Stimulated activated memory B cell treated with anti-CD40 and anti-IgM and Interleukin-4, amounts not matched to agents 10 μg/mL and 1 μg/mL and 100 μg/mL, for 72 hours (primary cell): ENCODE measurements around the gene MS4A15.

Source experiments
- ATAC-seq: fragments of 150-1000 bp; cut with Tn5 transposase; 2 replicates; pipeline ENCODE4 v1.10.0; 2021
- H3K27ac Mint-ChIP-seq: one replicate; pipeline ENCODE4 v1.8.0; 2022; ENCODE audit warnings: mild to moderate bottlenecking, mixed read lengths
- H3K27me3 Mint-ChIP-seq: one replicate; pipeline ENCODE4 v1.8.0; 2022; ENCODE audit warnings: mixed read lengths
- H3K36me3 Mint-ChIP-seq: one replicate; pipeline ENCODE4 v1.8.0; 2022; ENCODE audit warnings: mixed read lengths
- H3K4me1 Mint-ChIP-seq: one replicate; pipeline ENCODE4 v1.8.0; 2022; ENCODE audit warnings: mixed read lengths
- H3K4me3 Mint-ChIP-seq: one replicate; pipeline ENCODE4 v1.8.0; 2022; ENCODE audit warnings: mild to moderate bottlenecking, moderate library complexity, mixed read lengths
- H3K9me3 Mint-ChIP-seq: one replicate; pipeline ENCODE4 v1.8.0; 2022; ENCODE audit warnings: mixed read lengths

Gene MS4A15

GRCh38 chr11:60825790-60826189 is 69.1 kb downstream of the MS4A15 start:
- Mint-ChIP-seq H3K27ac (no peak overlapping the region), H3K9me3 (no peaks in the 10 kb centered on the region), H3K27me3 (peaks cover 17% of the 10 kb centered on the region), H3K4me3 (no peak overlapping the region), H3K4me1 (peaks cover 10% of the 10 kb centered on the region), H3K36me3 (no peaks in the 10 kb centered on the region)
- no peak for ATAC-seq
